Measurements from ENCODE around the gene SLC39A3. TPM values are rescaled to one million over a fixed set of nuclear protein-coding genes. Genes with fewer than 3 reads are reported as not detected.

SLC39A3 gene
- total RNA-seq, 1 experiment from 2014 or later: 33.2 TPM

GRCh38 chr19:2770055-2771013, 30.5 kb upstream of the SLC39A3 start:
- H3K36me3 Mint-ChIP-seq (ENCODE audit: insufficient read depth, unreplicated experiment): peaks cover 36% of the 10 kb centered on the region
- no peak overlapping the region for H3K27ac Mint-ChIP-seq (ENCODE audit: unreplicated experiment)
- ChIA-PET CTCF (no interaction called here), POLR2A (no interaction called here)
- no peaks in the 10 kb centered on the region for H3K4me1 Mint-ChIP-seq (ENCODE audit: low read depth, unreplicated experiment)
- H3K27me3 ChIP-seq (replicated peaks; ENCODE audit: control insufficient read depth, insufficient read depth, low read length): no peaks in the 10 kb centered on the region
- H3K4me3 ChIP-seq (ENCODE audit: low read depth, low read length): no peak overlapping the region
- intact Hi-C loops (cut with micrococcal nuclease; ENCODE audit: unreplicated experiment): no loop called here
- H3K9me3 ChIP-seq: no peaks in the 10 kb centered on the region
- no peaks in the 10 kb centered on the region for H3K36me3 ChIP-seq (ENCODE audit: control insufficient read depth, insufficient read depth, low read length)
- no TSS peak for BruUV-seq (replicated peaks)
- H3K27me3 Mint-ChIP-seq (ENCODE audit: insufficient read depth, unreplicated experiment): no peaks in the 10 kb centered on the region
- H3K4me1 ChIP-seq: no peaks in the 10 kb centered on the region
- H3K4me3 Mint-ChIP-seq (ENCODE audit: unreplicated experiment): no peak overlapping the region
- no peak for TF ChIP-seq CTCF (IDR thresholded peaks at IDR 0.05; ENCODE audit: insufficient read depth in 1 of 2, low read depth in 1 of 2, low read length in 1 of 2, severe bottlenecking in 1 of 2, unreplicated experiment in 1 of 2)
- no peaks in the 10 kb centered on the region for H3K9me3 Mint-ChIP-seq (ENCODE audit: unreplicated experiment)
- DNase-seq: no peak

GRCh38 chr19:2769218-2769617, 29.4 kb upstream of the SLC39A3 start:
- H3K27me3 ChIP-seq (replicated peaks; ENCODE audit: control insufficient read depth, insufficient read depth, low read length): no peaks in the 10 kb centered on the region
- intact Hi-C loops (cut with micrococcal nuclease; ENCODE audit: unreplicated experiment): no loop called here
- no peaks in the 10 kb centered on the region for H3K9me3 Mint-ChIP-seq (ENCODE audit: unreplicated experiment)
- H3K36me3 ChIP-seq (ENCODE audit: control insufficient read depth, insufficient read depth, low read length): no peaks in the 10 kb centered on the region
- no peak overlapping the region for H3K4me3 ChIP-seq (ENCODE audit: low read depth, low read length)
- H3K27ac Mint-ChIP-seq (ENCODE audit: unreplicated experiment): no peak overlapping the region
- DNase-seq: no peak
- H3K27me3 Mint-ChIP-seq (ENCODE audit: insufficient read depth, unreplicated experiment): no peaks in the 10 kb centered on the region
- CTCF ChIA-PET: interaction anchor here (0.5 to 1.3 kb wide), 2 partner anchors 62 to 121 kb away, joined by 3 to 4 read pairs; no protein-coding TSS in a partner anchor
- no peaks in the 10 kb centered on the region for H3K9me3 ChIP-seq
- no peak overlapping the region for H3K4me3 Mint-ChIP-seq (ENCODE audit: unreplicated experiment)
- BruUV-seq (replicated peaks): no TSS peak
- POLR2A ChIA-PET: no interaction called here
- no peak for TF ChIP-seq CTCF (IDR thresholded peaks at IDR 0.05; ENCODE audit: insufficient read depth in 1 of 2, low read depth in 1 of 2, low read length in 1 of 2, severe bottlenecking in 1 of 2, unreplicated experiment in 1 of 2)
- peaks cover 43% of the 10 kb centered on the region for H3K36me3 Mint-ChIP-seq (ENCODE audit: insufficient read depth, unreplicated experiment)
- H3K4me1 Mint-ChIP-seq (ENCODE audit: low read depth, unreplicated experiment): no peaks in the 10 kb centered on the region
- no peaks in the 10 kb centered on the region for H3K4me1 ChIP-seq

- Histone ChIP-seq H3K4me3 (ENCODE audit: low read depth, low read length) (no peak overlapping the region), H3K9me3 (no peaks in the 10 kb centered on the region), H3K4me1 (no peaks in the 10 kb centered on the region), H3K27me3 (replicated peaks; ENCODE audit: control insufficient read depth, insufficient read depth, low read length) (no peaks in the 10 kb centered on the region), H3K36me3 (ENCODE audit: control insufficient read depth, insufficient read depth, low read length) (no peaks in the 10 kb centered on the region)
- DNase-seq: no peak
- Mint-ChIP-seq H3K4me1 (ENCODE audit: low read depth, unreplicated experiment) (no peaks in the 10 kb centered on the region), H3K4me3 (ENCODE audit: unreplicated experiment) (no peak overlapping the region), H3K9me3 (ENCODE audit: unreplicated experiment) (no peaks in the 10 kb centered on the region), H3K36me3 (ENCODE audit: insufficient read depth, unreplicated experiment) (peaks cover 46% of the 10 kb centered on the region), H3K27me3 (ENCODE audit: insufficient read depth, unreplicated experiment) (no peaks in the 10 kb centered on the region), H3K27ac (ENCODE audit: unreplicated experiment) (no peak overlapping the region)
- intact Hi-C loops (cut with micrococcal nuclease; ENCODE audit: unreplicated experiment): no loop called here
- CTCF ChIA-PET: interaction anchor here (0.5 to 1.3 kb wide), 2 partner anchors 63 to 120 kb away, joined by 3 to 4 read pairs; no protein-coding TSS in a partner anchor
- POLR2A ChIA-PET: no interaction called here
- BruUV-seq (replicated peaks): no TSS peak
- TF ChIP-seq CTCF (IDR thresholded peaks at IDR 0.05; ENCODE audit: insufficient read depth in 1 of 2, low read depth in 1 of 2, low read length in 1 of 2, severe bottlenecking in 1 of 2, unreplicated experiment in 1 of 2): no peak
These were observed 28.7 kb upstream of the SLC39A3 start for GRCh38 chr19:2768365-2769132.

Measured in Caco-2 (cell line).